Gastrocnemius medialis (tissue), 4 donors: ENCODE results near the gene PATJ. TPM values are rescaled to one million over a fixed set of nuclear protein-coding genes. Genes with fewer than 3 reads are reported as not detected.

Experiments used
- ATAC-seq, 2 donors: fragments of 150-250 bp; one replicate each; pipeline ENCODE4 v1.9.1; 2016
- DNase-seq, 2 donors: peaks; one replicate each; pipeline ENCODE4 v3.0.0-alpha.2; 2019
- H3K27ac ChIP-seq, 4 donors: fragments of 200-600 bp; sonication (generic); 1 replicate in 1 of 4; 2 replicates in 3 of 4; pipeline ENCODE4 v1.5.1; 2016 to 2018; ENCODE audit warnings: mild to moderate bottlenecking in 2 of 4, moderate library complexity in 1 of 4
- H3K27me3 ChIP-seq, 3 donors: fragments of 200-600 bp; sonication (generic) in 2 of 3; 1 replicate in 1 of 3; 2 replicates in 2 of 3; pipeline versions ENCODE4 v1.5.1 to v1.6.0; 2016 to 2019; ENCODE audit warnings: mild to moderate bottlenecking in 1 of 3, moderate library complexity in 1 of 3
- H3K36me3 ChIP-seq, 2 donors: fragments of 200-600 bp; sonication (generic) in 1 of 2; one replicate each; pipeline ENCODE4 v1.5.1; 2017 to 2018
- H3K4me1 ChIP-seq, 2 donors: fragments of 200-600 bp; sonication (generic) in 1 of 2; one replicate each; pipeline ENCODE4 v1.5.1; 2016 to 2017; ENCODE audit warnings: mild to moderate bottlenecking in 2 of 2
- H3K4me3 ChIP-seq, 4 donors: fragments of 200-600 bp; sonication (generic) in 3 of 4; 1 replicate in 1 of 4; 2 replicates in 3 of 4; pipeline ENCODE4 v1.5.1; 2016 to 2019; ENCODE audit warnings: mild to moderate bottlenecking in 2 of 4
- H3K9me3 ChIP-seq, 3 donors: fragments of 200-600 bp; sonication (generic) in 2 of 3; 1 replicate in 1 of 3; 2 replicates in 2 of 3; pipeline ENCODE4 v1.5.1; 2016 to 2019
- CTCF ChIP-seq, 5 experiments: fragments of 450-650 bp in 3 of 5; fragments of 200-600 bp in 2 of 5; sonication (generic) in 2 of 5; IDR thresholded peaks in 4 of 5; conservative IDR thresholded peaks in 1 of 5; 1 replicate in 4 of 5; 2 replicates in 1 of 5; pipeline ENCODE4 v1.5.1; 2016 to 2019; ENCODE audit warnings: antibody characterized with exemption in 5 of 5, mild to moderate bottlenecking in 3 of 5, moderate library complexity in 3 of 5
- POLR2A ChIP-seq, 2 donors: fragments of 450-650 bp; IDR thresholded peaks; one replicate each; pipeline ENCODE4 v1.6.1; 2017; ENCODE audit warnings: antibody characterized with exemption in 2 of 2, mild to moderate bottlenecking in 2 of 2, moderate library complexity in 2 of 2
- in situ Hi-C, 4 donors: fragments of 200-750 bp; cut with MboI; loops; one replicate each; pipeline versions ENCODE4 v1.15.0 to v1.8.0; 2017; ENCODE audit warnings: low sequenced_read_pairs in 4 of 4
- intact Hi-C: fragments of 100-400 bp; cut with DNase I; formaldehyde crosslinking; loops from one replicate; pipeline ENCODE4 v1.15.1; 2023; ENCODE audit warnings: low total_unique reads
- total RNA-seq, 4 donors: library from RNA; depleted of rRNA; stranded (reverse); fragments of >200 nt; gene quantifications; one replicate each; pipeline versions ENCODE4 v1.1.0 to v1.2.3, GENCODE V29; 2016

Gene PATJ
- total RNA-seq, 4 donors from 2014 or later: 19.3 to 44.8 (median 26.0) TPM

- Histone ChIP-seq H3K9me3 (no peaks in the 10 kb centered on the region), H3K27ac (no peak overlapping the region), H3K27me3 (no peaks in the 10 kb centered on the region), H3K36me3 (no peaks in the 10 kb centered on the region), H3K4me1 (peaks cover 0 to 8% of the 10 kb centered on the region in 2 donors), H3K4me3 (no peak overlapping the region)
- intact Hi-C loops (no loop called here), in situ Hi-C loops (no loop called here)
- TF ChIP-seq POLR2A (IDR thresholded peaks at IDR 0.05) (no peak), CTCF (IDR thresholded peaks at IDR 0.05 in 4 of 5, conservative IDR thresholded peaks at IDR 0.05 in 1 of 5) (no peak)
- DNase-seq (no peak), ATAC-seq (no peak)
These were observed 314.9 kb downstream of the PATJ start for GRCh38 chr1:62057230-62057629.

GRCh38 chr1:62057641-62058290 is 315.5 kb downstream of the PATJ start:
- no peaks in the 10 kb centered on the region for H3K27me3 ChIP-seq
- peaks cover 0 to 8% of the 10 kb centered on the region in 2 donors for H3K4me1 ChIP-seq
- DNase-seq: no peak
- H3K9me3 ChIP-seq: no peaks in the 10 kb centered on the region
- H3K4me3 ChIP-seq: no peak overlapping the region
- no peak for TF ChIP-seq POLR2A (IDR thresholded peaks at IDR 0.05)
- TF ChIP-seq CTCF (IDR thresholded peaks at IDR 0.05 in 4 of 5, conservative IDR thresholded peaks at IDR 0.05 in 1 of 5): no peak
- in situ Hi-C loops: no loop called here
- no peak for ATAC-seq
- intact Hi-C loops: no loop called here
- H3K36me3 ChIP-seq: no peaks in the 10 kb centered on the region
- H3K27ac ChIP-seq: no peak overlapping the region

- TF ChIP-seq POLR2A (IDR thresholded peaks at IDR 0.05): no peak
- TF ChIP-seq CTCF (IDR thresholded peaks at IDR 0.05 in 4 of 5, conservative IDR thresholded peaks at IDR 0.05 in 1 of 5): no peak
- Histone ChIP-seq H3K36me3 (no peaks in the 10 kb centered on the region), H3K27ac (no peak overlapping the region), H3K4me3 (no peak overlapping the region), H3K9me3 (no peaks in the 10 kb centered on the region), H3K27me3 (no peaks in the 10 kb centered on the region), H3K4me1 (peaks cover 0 to 8% of the 10 kb centered on the region in 2 donors)
- intact Hi-C loops (no loop called here), in situ Hi-C loops (no loop called here)
- DNase-seq (no peak), ATAC-seq (no peak)
These were observed 316.7 kb downstream of the PATJ start for GRCh38 chr1:62058956-62059355.

- no peak overlapping the region for H3K4me3 ChIP-seq
- no peak for DNase-seq
- ATAC-seq: peak in 1 of 2 donors; percentile 35
- H3K27ac ChIP-seq: peak overlapping the region in 1 of 4 donors; percentile 29
- in situ Hi-C loops: no loop called here
- no peak for TF ChIP-seq CTCF (IDR thresholded peaks at IDR 0.05 in 4 of 5, conservative IDR thresholded peaks at IDR 0.05 in 1 of 5)
- no peak for TF ChIP-seq POLR2A (IDR thresholded peaks at IDR 0.05)
- intact Hi-C loops: loop anchor here (10.0 kb wide), 1 partner anchor 337 kb away; the partner anchor contains the start of gene TM2D1
- H3K4me1 ChIP-seq: peaks cover 14 to 15% of the 10 kb centered on the region in 2 donors
- H3K9me3 ChIP-seq: no peaks in the 10 kb centered on the region
- H3K27me3 ChIP-seq: no peaks in the 10 kb centered on the region
- H3K36me3 ChIP-seq: no peaks in the 10 kb centered on the region
These were observed 319.8 kb downstream of the PATJ start for GRCh38 chr1:62062087-62062486.
